ENCODE data around the gene MAT2A. TPM values are rescaled to one million over a fixed set of nuclear protein-coding genes. Genes with fewer than 3 reads are reported as not detected.

Gene MAT2A
- total RNA-seq, 1 donor from 2014 or later: 55.4 TPM

Small RNA genes lying within 50 kb of the gene (small RNA-seq; reads per million reads assigned to genes)
- not detected for gene RN7SL126P

Other genes starting within 250 kb of the MAT2A start
- 30.6 TPM for gene TGOLN2, start 211.2 kb upstream of the MAT2A start, total RNA-seq
- 11.8 TPM for gene RETSAT, start 184.6 kb upstream of the MAT2A start, total RNA-seq
- 17.1 TPM for gene ELMOD3, start 184.4 kb upstream of the MAT2A start, total RNA-seq
- gene CAPG, start 128.8 kb upstream of the MAT2A start, total RNA-seq: 9.0 TPM
- 0.41 TPM for gene SH2D6, start 120.5 kb upstream of the MAT2A start, total RNA-seq
- 22.4 TPM for gene GGCX, start 22.3 kb downstream of the MAT2A start, total RNA-seq
- gene VAMP8, start 38.4 kb downstream of the MAT2A start, total RNA-seq: 0.82 TPM
- gene VAMP5, start 45.3 kb downstream of the MAT2A start, total RNA-seq: 3.3 TPM
- 51.8 TPM for gene RNF181, start 56.6 kb downstream of the MAT2A start, total RNA-seq
- gene TMEM150A, start 63.5 kb downstream of the MAT2A start, total RNA-seq: 3.7 TPM
- gene C2orf68, start 72.9 kb downstream of the MAT2A start, total RNA-seq: 22.8 TPM
- 38.3 TPM for gene USP39, start 77.0 kb downstream of the MAT2A start, total RNA-seq
- not detected for gene SFTPB, start 129.0 kb downstream of the MAT2A start, total RNA-seq
- not detected for gene GNLY, start 155.2 kb downstream of the MAT2A start, total RNA-seq
- gene ATOH8, start 214.8 kb downstream of the MAT2A start, total RNA-seq: 2.0 TPM

All from frontal cortex (tissue), 1 donor.